SK-N-SH treated with all-trans-retinoic acid at 6 μM for 48 hours (cell line): ENCODE data around the gene RNF115.
A peak's percentile ranks its signal among the peaks of the same experiment; 100 is the strongest.

ENCODE experiments used
- ATAC-seq: fragments of 200-7000 bp; cut with Tn5 transposase; 3 replicates; pipeline ENCODE4 v1.9.1; 2020; ENCODE audit warnings: mild to moderate bottlenecking, moderate library complexity
- BACH2 ChIP-seq: fragments of 250-450 bp; sonication (Bioruptor Pico); IDR thresholded peaks from 2 replicates; pipeline ENCODE4 v1.9.0; 2021; ENCODE audit warnings: mild to moderate bottlenecking, borderline replicate concordance
- CREB5 ChIP-seq: fragments of 250-450 bp; sonication (Bioruptor Pico); IDR thresholded peaks from 2 replicates; pipeline ENCODE4 v1.5.1; 2020; ENCODE audit warnings: low read depth, mild to moderate bottlenecking, moderate library complexity
- ESRRG ChIP-seq: fragments of 250-450 bp; sonication (Bioruptor Pico); IDR thresholded peaks from 2 replicates; pipeline ENCODE4 v1.6.1; 2021; ENCODE audit warnings: mild to moderate bottlenecking
- GLIS3 ChIP-seq: fragments of 250-450 bp; sonication (Bioruptor Pico); IDR thresholded peaks from 2 replicates; pipeline ENCODE4 v1.5.0; 2020; ENCODE audit warnings: mild to moderate bottlenecking, moderate library complexity
- ISL1 ChIP-seq: fragments of 250-450 bp; sonication (Bioruptor Pico); IDR thresholded peaks from 2 replicates; pipeline ENCODE4 v2.1.2; 2022; ENCODE audit warnings: mild to moderate bottlenecking, moderate library complexity
- OSR1 ChIP-seq: fragments of 250-450 bp; sonication (Bioruptor Pico); IDR thresholded peaks from 2 replicates; pipeline ENCODE4 v1.8.0; 2022; ENCODE audit warnings: moderate library complexity, mild to moderate bottlenecking, inconsistent platforms
- PATZ1 ChIP-seq: fragments of 250-450 bp; sonication (Bioruptor Pico); IDR thresholded peaks from 2 replicates; pipeline ENCODE4 v1.8.0; 2020; ENCODE audit warnings: mild to moderate bottlenecking, moderate library complexity, borderline replicate concordance
- POU6F1 ChIP-seq: fragments of 250-450 bp; sonication (Bioruptor Pico); IDR thresholded peaks from 2 replicates; pipeline ENCODE4 v1.8.0; 2021; ENCODE audit warnings: low read depth, mild to moderate bottlenecking, moderate library complexity, borderline replicate concordance
- SNAI2 ChIP-seq: fragments of 250-450 bp; sonication (Bioruptor Pico); IDR thresholded peaks from 2 replicates; pipeline ENCODE4 v1.5.0; 2020; ENCODE audit warnings: mild to moderate bottlenecking, moderate library complexity
- TOX ChIP-seq: fragments of 250-450 bp; sonication (Bioruptor Pico); IDR thresholded peaks from 2 replicates; pipeline ENCODE4 v1.8.0; 2021; ENCODE audit warnings: mild to moderate bottlenecking, moderate library complexity, borderline replicate concordance
- TSHZ2 ChIP-seq: fragments of 250-450 bp; sonication (Bioruptor Pico); IDR thresholded peaks from 2 replicates; pipeline ENCODE4 v1.5.0; 2020; ENCODE audit warnings: mild to moderate bottlenecking, moderate library complexity
- ZFP3 ChIP-seq: fragments of 250-450 bp; sonication (Bioruptor Pico); IDR thresholded peaks from 2 replicates; pipeline ENCODE4 v1.5.0; 2020; ENCODE audit warnings: mild to moderate bottlenecking, moderate library complexity
- ZFP30 ChIP-seq: fragments of 450-650 bp; formaldehyde crosslinking; IDR thresholded peaks from 2 replicates; pipeline ENCODE4 v1.5.0; 2022; ENCODE audit warnings: mild to moderate bottlenecking, moderate library complexity
- ZNF565 ChIP-seq: fragments of 450-650 bp; formaldehyde crosslinking; conservative IDR thresholded peaks from 2 replicates; pipeline ENCODE4 v1.5.0; 2020; ENCODE audit warnings: low read depth, mild to moderate bottlenecking, moderate library complexity
- ZNF70 ChIP-seq: fragments of 450-650 bp; formaldehyde crosslinking; IDR thresholded peaks from 2 replicates; pipeline ENCODE4 v1.5.0; 2020; ENCODE audit warnings: mild to moderate bottlenecking, moderate library complexity
- ZNF8 ChIP-seq: fragments of 450-650 bp; formaldehyde crosslinking; IDR thresholded peaks from 2 replicates; pipeline ENCODE4 v1.5.0; 2020; ENCODE audit warnings: mild to moderate bottlenecking, moderate library complexity

The RNF115 gene

GRCh38 chr1:145859491-145860023, 35.7 kb upstream of the RNF115 start:
- TF ChIP-seq POU6F1 (CRISPR knock-in tag): no peak
- no peak for TF ChIP-seq PATZ1 (CRISPR knock-in tag)
- no peak for TF ChIP-seq ZNF70 (CRISPR knock-in tag)
- peak; percentile 85 for ATAC-seq

- TF ChIP-seq POU6F1 (CRISPR knock-in tag): no peak
- TF ChIP-seq ZNF8 (CRISPR knock-in tag): peak; percentile 86
- peak; percentile 86; the same call in 1 of the 2 replicates for TF ChIP-seq PATZ1 (CRISPR knock-in tag)
- TF ChIP-seq, all 23 proteins: peak for 2
- ATAC-seq: peak; percentile 96
Measured at GRCh38 chr1:145858901-145859490, 35.1 kb upstream of the RNF115 start, which contains the start of gene PIAS3. Gene PIAS3, minus strand, starts transcription at chr1:145859081. Its CDS starts 91 bp downstream, at chr1:145858990.

GRCh38 chr1:145858238-145858900, 34.5 kb upstream of the RNF115 start:
- ATAC-seq: peak; percentile 27
- no peak for TF ChIP-seq ZNF565

- ATAC-seq: no peak
- TF ChIP-seq ZFP3 (CRISPR knock-in tag) (no peak), ZNF70 (CRISPR knock-in tag) (no peak), CREB5 (CRISPR knock-in tag) (no peak), ZNF8 (CRISPR knock-in tag) (no peak)
Measured at GRCh38 chr1:145857170-145857569, 33.3 kb upstream of the RNF115 start.

- ATAC-seq: no peak
- TF ChIP-seq ZFP30: no peak
- no peak for TF ChIP-seq BACH2 (CRISPR knock-in tag)
- no peak for TF ChIP-seq ZFP3 (CRISPR knock-in tag)
- TF ChIP-seq ISL1: no peak
- no peak for TF ChIP-seq GLIS3
- TF ChIP-seq POU6F1 (CRISPR knock-in tag): no peak
- TF ChIP-seq TSHZ2: no peak
- TF ChIP-seq SNAI2 (CRISPR knock-in tag): no peak
- no peak for TF ChIP-seq OSR1 (CRISPR knock-in tag)
- no peak for TF ChIP-seq ZNF70 (CRISPR knock-in tag)
- TF ChIP-seq TOX (CRISPR knock-in tag): no peak
- no peak for TF ChIP-seq ESRRG (CRISPR knock-in tag)
Measured at GRCh38 chr1:145855426-145855948, 31.6 kb upstream of the RNF115 start.
